Measurements from ENCODE around the gene SNRPD2. TPM values are rescaled to one million over a fixed set of nuclear protein-coding genes. Genes with fewer than 3 reads are reported as not detected.
A peak's percentile ranks its signal among the peaks of the same experiment; 100 is the strongest.

Gene SNRPD2
- polyA plus RNA-seq (2011; rRNA removed) (518 and 777 TPM in 2 replicates), polyA minus RNA-seq (2011; rRNA and poly(A)+ RNA removed) (49.9 and 112 TPM in 2 replicates)

DNA sequence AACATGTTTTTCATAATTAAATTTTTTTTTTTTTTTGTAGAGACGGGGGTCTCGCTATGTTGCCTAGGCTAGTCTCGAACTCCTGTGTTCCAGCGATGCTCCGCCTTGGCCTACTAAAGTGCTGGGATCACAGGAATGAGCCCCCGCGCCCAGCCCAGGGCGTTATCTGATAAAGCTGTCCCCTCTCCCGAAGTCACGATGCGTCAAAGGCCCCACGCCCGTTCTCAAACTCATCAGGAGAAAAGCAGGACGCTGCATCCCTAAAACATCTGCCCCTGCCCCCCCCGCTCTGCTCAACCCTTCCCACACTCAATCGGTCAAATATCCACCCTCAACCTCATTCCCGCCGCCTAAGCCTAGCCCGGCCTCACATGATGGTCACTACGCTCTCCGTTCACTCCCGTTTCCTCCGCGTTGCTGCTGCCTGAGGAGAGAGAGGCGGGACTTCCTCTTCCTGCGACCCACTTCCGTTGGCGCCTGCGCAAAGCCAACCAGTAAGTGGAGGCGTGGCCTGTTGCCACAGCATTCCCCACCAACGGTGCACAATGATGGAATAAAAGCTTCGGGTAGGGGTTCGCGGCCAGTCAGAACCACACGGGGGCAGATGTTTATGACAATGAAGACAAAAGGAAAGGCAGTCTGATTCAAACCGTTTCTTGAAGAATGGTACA lies at the start of gene SNRPD2:
SNRPD2 (minus strand) TSS at position 438 of the 671 bp plus-strand sequence; CDS start at position 373, 65 bp downstream.
- Histone ChIP-seq H3K36me3 (ENCODE audit: control insufficient read depth, insufficient read depth, low read length) (peaks cover 17% of the 10 kb centered on the region), H3K4me3 (ENCODE audit: low read depth, low read length) (peak within 1 kb of the TSS; percentile 85), H3K27me3 (ENCODE audit: control insufficient read depth, insufficient read depth, low read length) (no peaks in the 10 kb centered on the region)
- CTCF ChIA-PET = interaction anchor here (0.7 to 4.5 kb wide), 16 partner anchors 10 to 122 kb away, joined by 3 to 52 read pairs (median 6); partner anchors contain the start of gene SIX5
- TF ChIP-seq, protein P1, sequence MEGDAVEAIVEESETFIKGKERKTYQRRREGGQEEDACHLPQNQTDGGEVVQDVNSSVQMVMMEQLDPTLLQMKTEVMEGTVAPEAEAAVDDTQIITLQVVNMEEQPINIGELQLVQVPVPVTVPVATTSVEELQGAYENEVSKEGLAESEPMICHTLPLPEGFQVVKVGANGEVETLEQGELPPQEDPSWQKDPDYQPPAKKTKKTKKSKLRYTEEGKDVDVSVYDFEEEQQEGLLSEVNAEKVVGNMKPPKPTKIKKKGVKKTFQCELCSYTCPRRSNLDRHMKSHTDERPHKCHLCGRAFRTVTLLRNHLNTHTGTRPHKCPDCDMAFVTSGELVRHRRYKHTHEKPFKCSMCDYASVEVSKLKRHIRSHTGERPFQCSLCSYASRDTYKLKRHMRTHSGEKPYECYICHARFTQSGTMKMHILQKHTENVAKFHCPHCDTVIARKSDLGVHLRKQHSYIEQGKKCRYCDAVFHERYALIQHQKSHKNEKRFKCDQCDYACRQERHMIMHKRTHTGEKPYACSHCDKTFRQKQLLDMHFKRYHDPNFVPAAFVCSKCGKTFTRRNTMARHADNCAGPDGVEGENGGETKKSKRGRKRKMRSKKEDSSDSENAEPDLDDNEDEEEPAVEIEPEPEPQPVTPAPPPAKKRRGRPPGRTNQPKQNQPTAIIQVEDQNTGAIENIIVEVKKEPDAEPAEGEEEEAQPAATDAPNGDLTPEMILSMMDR (IDR thresholded peaks at IDR 0.05; ENCODE audit: insufficient read depth, low read depth, low read length) = no peak
- POLR2A ChIA-PET = interaction anchor here (0.6 to 1.0 kb wide), 2 partner anchors 91 to 97 kb away, joined by 3 read pairs; partner anchors contain the start of gene DMPK
- peak; percentile 64 for DNase-seq (ENCODE audit: low read depth)

DNA sequence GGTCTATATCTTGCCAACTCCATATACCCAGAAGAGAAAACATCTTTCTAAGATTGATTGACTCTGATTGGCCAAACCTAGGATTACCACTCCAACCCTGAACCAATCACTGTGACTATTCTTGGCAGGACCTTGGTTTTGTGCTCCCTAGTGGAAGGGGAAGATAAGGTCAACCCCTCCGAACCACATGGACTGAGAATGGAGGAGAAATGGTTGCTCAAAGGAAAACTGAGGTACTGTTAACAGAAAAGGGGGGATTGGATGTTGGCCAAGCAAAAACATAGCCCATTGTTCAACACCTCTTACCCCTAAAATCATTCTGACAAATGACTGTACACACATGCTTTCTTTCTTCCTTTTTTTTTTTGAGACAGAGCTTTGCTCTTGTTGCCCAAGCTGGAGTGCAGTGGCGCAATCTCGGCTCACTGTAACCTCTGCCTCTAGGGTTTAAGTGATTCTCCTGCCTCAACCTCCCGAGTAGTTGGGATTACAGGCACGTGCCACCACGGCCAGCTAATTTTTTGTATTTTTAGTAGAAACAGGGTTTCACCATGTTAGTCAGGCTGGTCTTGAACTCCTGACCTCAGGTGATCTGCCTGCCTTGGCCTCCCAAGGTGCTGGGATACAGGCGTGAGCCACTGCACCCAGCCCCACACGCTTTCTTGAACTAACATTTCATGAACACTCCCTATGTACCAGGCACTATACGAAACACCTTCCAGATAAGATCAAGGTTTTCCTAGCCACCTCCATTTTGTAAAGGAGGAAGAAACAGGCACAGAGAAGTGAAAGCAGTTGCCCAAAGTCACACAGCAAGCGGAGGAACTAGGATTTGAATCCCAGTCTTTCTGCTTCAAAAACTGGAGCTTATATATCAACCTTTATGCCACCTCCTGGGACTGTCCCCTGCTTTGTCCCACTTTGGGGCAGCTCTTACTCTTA lies 48.0 kb upstream of the SNRPD2 start:
- TF ChIP-seq, protein P1 (IDR thresholded peaks at IDR 0.05; ENCODE audit: insufficient read depth, low read depth, low read length) = no peak
- DNase-seq (ENCODE audit: low read depth) = no peak
- Histone ChIP-seq H3K4me3 (ENCODE audit: low read depth, low read length) (no peak overlapping the region), H3K27me3 (ENCODE audit: control insufficient read depth, insufficient read depth, low read length) (no peaks in the 10 kb centered on the region), H3K36me3 (ENCODE audit: control insufficient read depth, insufficient read depth, low read length) (no peaks in the 10 kb centered on the region)
- ChIA-PET POLR2A (interaction anchor here (0.5 to 0.6 kb wide), 2 partner anchors 28 to 69 kb away, joined by 4 to 5 read pairs; no protein-coding TSS in a partner anchor), CTCF (interaction anchor here (1.0 to 1.2 kb wide), 2 partner anchors 18 to 47 kb away, joined by 3 read pairs; partner anchors contain the start of gene QPCTL)

DNA sequence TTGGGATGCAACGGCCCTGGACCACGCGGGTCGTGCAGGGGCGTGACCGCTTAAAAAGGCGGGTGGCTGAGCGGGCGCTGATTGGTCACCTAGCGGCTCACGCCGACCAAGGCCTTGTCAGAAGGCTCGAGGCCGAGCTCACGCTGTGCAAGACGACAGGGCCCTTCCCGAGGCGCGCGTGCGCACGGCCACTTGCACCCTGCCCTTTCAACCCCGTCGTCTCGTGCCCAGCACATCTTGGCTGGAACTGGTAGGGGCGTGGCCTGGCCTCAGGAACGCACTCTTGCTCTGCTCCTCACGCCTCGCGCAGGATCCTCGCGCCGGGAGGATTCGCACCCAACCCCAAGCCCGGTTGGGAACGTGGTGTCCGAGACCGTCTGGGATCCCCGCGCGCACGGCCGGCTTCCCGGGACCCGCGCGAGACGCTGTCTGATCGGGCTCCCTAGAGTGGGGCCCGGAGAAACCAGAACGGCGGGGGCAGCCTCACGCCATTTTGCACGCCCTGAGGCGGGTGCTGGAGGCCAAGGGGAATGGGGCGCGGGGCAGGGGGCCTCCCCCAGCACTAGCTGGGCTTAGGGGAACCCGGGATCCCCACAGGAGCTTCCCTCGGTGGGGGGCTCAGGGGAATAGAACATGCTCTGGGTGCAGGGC lies 41.5 kb upstream of the SNRPD2 start, which contains the start of gene MEIOSIN:
MEIOSIN (plus strand) TSS at position 280 of the 651 bp plus-strand sequence. CDS start 1,938 bp downstream, outside the sequence.
- DNase-seq (ENCODE audit: low read depth) = no peak
- no peak within 1 kb of the TSS for H3K4me3 ChIP-seq (ENCODE audit: low read depth, low read length)
- ChIA-PET POLR2A (no interaction called here), CTCF (interaction anchor here (0.5 to 2.1 kb wide), 2 partner anchors 36 to 41 kb away, joined by 3 to 6 read pairs; partner anchors contain the start of genes QPCTL and SIX5)
- TF ChIP-seq, protein P1 (IDR thresholded peaks at IDR 0.05; ENCODE audit: insufficient read depth, low read depth, low read length) = no peak
- no peaks in the 10 kb centered on the region for H3K27me3 ChIP-seq (ENCODE audit: control insufficient read depth, insufficient read depth, low read length)
- H3K36me3 ChIP-seq (ENCODE audit: control insufficient read depth, insufficient read depth, low read length) = no peaks in the 10 kb centered on the region

DNA sequence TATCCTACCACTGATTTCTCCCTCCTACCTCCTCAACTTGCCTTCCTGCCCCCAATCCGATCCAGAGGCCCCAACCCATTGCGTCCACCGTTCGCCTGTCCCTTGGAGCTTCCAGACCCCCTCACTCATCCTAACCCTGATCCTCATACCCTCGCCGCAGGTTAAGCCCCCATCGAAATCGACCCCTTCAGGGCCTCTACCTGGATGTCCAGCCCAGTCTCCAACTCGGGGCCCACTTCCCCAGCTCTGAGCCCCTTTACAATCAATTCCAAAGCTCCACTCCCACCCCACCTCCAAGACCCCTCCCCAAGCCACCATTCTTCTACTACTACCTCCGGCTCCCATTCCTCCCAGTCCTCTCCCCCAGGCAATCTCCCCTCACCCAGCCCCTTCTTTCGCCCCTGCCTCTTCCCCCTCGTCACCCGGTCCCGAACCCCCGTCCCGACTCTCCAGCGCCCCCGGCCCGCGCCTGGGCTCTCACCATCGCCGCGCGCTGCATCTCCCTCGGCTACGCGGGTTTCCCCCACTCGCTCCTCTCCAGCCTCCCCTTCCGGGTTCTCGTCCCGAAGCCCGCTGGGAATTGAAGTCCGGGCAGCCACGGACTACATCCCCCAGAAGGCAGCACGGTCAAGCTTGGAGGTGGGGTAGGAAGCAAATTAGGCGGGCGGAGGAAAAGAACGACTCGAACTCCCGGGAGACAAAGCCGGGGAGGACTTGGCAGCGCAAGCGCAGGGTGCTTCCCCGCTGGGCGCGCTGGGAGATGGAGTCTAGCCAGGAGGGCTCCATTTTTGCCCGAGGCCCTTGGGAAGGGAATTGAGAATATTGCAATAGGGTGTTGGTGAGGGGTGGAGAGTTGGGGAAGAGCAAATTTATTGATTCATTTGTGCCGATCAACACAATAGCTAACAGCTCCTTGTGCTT lies 38.9 kb upstream of the SNRPD2 start, which contains the start of gene FBXO46:
FBXO46 (minus strand) TSS at position 529 of the 921 bp plus-strand sequence. CDS start 17,401 bp downstream, outside the sequence.
- DNase-seq (ENCODE audit: low read depth) = peak; percentile 94
- Histone ChIP-seq H3K4me3 (ENCODE audit: low read depth, low read length) (peak within 1 kb of the TSS; percentile 97), H3K36me3 (ENCODE audit: control insufficient read depth, insufficient read depth, low read length) (no peaks in the 10 kb centered on the region), H3K27me3 (ENCODE audit: control insufficient read depth, insufficient read depth, low read length) (no peaks in the 10 kb centered on the region)
- CTCF ChIA-PET = interaction anchor here (0.6 to 2.0 kb wide), 7 partner anchors 11 to 68 kb away, joined by 3 to 6 read pairs (median 4); partner anchors contain the start of gene QPCTL
- TF ChIP-seq, protein P1 (IDR thresholded peaks at IDR 0.05; ENCODE audit: insufficient read depth, low read depth, low read length) = peak; percentile 36
- POLR2A ChIA-PET = interaction anchor here (0.7 kb wide), 1 partner anchor 1144 kb away, joined by 9 read pairs; no protein-coding TSS in a partner anchor

All from BJ (cell line).